HG03025 (cell line): ENCODE data around the gene PHRF1.

ENCODE experiments used
- ATAC-seq: cut with Tn5 transposase; IDR thresholded peaks from one replicate; pipeline ENCODE4 v1.9.1; 2021; ENCODE audit warnings: mild to moderate bottlenecking, moderate library complexity; ENCODE audit not compliant: unreplicated experiment, low FRiP score

PHRF1 gene

DNA sequence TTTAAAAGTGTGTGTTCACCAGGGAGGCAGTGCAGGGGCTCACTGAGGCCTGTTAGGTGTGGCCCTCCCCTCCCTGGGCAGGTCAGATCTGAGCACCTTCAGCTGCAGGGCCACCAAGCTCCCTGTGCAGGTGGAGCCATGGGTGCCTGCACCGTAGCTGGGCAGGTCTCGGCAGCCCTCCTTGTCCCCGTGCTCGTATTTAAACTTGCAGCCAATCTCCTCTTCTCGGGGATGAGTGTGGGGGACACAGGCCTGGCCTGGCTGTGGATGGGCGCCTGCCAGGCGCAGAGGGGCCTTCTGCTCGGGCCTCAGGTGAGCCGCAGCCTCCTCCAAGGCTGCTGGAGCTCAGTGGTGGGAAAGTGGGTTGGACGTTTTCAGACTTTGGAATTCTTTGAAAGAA lies 19.1 kb downstream of the PHRF1 start:
- no peak for ATAC-seq

DNA sequence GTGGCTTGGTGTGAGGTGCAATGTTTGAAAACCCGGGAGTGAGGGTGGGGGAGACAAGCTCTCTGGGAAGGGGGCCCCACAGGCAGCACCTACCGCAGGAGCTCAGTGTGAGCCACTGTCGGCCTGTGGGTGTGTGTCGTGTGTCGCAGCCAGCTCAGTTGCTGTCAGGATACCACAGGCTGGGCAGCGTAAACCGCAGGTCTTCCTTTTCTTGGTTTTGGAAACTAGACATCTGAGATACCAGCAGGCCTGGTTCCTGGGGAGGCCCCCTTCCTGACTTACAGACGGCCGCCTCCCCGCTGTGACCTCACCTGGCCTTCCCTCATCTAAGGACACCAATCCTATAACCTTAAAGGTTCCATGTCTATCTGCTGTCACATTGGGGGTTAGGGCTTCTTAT lies 20.1 kb downstream of the PHRF1 start:
- ATAC-seq, result no peak

DNA sequence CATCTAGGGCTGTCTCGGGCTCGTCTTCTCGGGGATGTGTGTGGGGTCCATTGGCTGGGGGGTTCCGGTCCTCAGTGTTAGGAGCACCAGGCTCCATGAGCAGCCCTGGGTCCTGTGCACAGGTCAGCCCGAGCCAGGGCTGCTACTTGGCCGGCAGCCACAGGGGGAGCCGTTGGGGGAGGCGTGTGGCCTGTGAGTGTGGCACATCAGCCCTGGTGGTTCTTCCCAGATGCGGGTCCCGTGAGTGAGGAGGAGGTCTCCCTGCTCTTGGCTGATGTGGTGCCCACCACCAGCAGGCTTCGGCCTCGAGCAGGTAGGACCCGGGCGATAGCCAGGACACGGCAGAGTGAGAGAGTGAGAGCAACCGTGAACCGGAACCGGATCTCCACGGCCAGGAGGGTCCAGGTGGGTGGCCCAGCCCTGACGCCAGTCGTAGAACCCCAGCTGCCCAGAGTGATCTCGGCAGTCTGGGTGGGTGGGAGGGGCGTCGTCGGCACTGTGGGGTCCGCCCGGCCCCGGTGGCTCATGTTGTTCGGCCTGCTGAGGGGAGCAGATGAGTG lies 21.0 kb downstream of the PHRF1 start:
- ATAC-seq, result no peak

DNA sequence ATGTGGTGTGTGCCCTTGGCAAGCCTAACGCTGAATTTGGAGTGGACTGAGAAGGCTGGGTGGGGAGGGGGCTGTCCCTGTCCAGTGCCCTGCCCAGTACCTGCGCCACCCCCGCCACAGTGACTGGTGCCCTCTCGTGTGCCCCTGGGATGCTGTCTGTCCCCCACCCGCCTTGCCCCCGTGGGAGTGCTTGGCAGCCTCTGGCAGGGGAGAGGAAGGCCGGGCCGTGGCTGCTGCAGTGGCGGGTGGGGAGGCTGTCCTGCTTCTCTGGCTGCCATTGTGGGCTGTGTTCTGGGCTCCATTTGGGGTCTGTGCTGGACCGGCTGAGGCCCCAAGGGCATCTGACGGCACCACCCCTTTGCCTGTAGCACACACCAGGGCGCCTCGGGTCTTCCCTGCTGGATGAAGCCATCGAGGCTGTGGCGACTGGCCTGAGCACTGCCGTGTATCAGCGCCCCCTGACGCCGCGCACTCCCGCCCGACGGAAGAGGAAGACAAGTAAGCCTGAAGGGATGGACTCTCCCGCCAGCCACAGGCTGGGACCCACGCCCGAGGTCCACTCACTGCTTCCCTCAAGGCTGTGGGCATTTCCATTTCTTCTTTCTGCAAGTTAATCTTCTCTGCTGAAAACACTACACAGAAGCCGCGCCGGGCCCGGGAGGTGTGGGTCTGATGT lies 21.9 kb downstream of the PHRF1 start:
- no peak for ATAC-seq

DNA sequence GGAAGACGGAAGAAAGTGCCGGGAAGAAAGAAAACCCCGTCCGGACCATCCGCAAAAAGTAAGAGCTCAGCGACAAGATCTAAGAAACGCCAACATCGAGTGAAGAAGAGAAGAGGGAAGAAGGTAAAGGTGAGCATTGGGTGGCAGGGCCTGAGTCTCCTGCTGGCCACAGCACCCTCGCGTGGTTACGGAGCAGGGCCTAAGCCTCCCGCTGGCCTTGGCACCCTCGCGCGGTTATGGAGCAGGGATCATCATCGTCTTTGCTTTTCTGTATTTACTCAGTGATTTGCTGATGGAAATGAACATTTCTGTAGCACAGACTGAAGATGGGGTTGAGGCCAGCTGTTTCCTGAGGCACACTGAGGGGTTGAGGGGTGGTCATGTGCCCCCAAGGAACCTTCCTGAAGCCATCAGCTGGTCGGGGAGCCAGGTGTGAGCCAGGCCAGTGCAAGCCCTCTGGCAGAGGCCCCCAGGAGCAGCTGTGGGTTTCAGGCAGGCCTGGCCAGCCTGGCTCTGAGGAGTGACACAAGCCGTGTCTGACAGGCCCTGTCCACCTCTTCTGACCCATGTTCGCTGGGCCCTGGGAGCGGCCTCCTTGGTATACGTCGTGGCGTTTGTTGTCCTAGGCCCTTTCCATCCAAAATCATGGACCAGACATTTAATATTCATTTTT lies 25.4 kb downstream of the PHRF1 start:
- ATAC-seq, result no peak

DNA sequence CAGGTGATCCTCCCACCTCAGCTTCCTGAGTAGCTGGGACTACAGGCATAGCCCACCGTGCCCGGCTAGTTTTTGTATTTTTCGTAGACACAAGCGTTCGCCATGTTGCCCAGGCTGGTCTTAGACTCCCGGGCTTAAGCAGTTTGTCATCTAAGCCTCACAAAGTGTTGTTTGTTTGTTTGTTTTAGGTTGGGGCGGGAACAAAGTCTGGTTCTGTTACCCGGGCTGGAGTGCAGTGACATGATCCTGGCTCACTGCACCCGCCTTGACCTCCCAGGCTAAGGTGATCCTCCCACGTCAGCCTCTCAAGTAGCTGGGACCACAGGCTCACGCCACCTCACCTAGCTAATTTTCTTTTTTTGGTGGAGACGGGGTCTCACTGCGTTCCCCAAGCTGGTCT lies 26.9 kb downstream of the PHRF1 start:
- no peak for ATAC-seq

DNA sequence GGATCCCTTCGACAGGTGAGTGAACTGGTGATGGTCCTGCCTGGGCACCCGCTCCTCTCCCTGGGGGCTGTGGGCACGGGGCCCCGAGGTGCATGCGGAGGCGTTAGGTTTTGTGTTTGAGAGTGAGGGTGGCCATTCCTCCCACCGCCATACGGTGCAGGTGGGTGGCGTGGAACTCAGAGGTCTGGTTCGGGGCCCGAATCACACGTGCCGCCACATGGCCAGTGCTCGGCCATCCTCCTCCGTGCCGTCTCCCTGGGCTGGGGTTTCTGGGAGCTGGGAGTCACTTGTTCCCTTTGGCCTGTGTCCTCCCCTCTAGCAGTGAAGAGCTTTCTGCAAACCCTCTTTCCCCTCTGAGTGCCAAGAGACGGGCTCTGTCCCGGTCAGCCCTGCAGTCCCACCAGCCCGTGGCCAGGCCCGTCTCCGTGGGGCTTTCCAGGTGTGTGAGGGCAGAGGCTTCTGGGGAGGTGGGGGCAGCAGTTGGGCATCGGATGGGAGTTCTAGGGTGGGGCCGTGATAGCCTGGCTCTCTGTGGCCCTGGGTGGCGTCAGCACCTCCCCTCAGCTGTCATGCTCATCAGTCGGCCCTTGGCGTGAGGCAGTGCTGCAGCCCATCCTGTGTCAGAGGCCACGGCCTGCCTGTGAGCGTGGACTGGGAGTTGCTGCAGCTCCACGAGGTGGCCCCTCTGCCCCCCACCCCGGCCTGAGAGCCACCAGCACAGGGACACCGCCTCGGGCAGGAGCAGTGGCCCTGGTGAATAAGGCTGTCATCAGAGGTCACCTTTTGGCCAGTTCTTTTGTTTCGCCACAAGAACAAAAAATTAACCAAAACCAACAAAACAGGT lies 29.2 kb downstream of the PHRF1 start:
- ATAC-seq, result no peak

DNA sequence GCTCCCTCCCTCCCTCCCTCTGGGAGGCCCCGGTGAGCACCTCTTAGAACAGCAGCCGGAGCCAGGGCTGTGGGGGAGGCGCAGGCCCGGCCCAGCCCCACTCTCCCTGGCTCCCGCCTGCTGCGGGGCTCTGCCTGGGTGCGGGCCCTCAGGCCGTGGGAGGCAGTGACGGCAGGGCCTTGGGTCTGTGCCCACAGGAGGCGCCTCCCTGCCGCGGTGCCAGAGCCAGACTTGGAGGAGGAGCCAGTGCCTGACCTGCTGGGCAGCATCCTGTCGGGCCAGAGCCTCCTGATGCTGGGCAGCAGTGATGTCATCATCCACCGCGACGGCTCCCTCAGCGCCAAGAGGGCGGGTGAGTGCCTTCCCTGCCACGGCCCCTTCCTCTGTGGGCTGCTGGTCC lies 30.0 kb downstream of the PHRF1 start:
- no peak for ATAC-seq

DNA sequence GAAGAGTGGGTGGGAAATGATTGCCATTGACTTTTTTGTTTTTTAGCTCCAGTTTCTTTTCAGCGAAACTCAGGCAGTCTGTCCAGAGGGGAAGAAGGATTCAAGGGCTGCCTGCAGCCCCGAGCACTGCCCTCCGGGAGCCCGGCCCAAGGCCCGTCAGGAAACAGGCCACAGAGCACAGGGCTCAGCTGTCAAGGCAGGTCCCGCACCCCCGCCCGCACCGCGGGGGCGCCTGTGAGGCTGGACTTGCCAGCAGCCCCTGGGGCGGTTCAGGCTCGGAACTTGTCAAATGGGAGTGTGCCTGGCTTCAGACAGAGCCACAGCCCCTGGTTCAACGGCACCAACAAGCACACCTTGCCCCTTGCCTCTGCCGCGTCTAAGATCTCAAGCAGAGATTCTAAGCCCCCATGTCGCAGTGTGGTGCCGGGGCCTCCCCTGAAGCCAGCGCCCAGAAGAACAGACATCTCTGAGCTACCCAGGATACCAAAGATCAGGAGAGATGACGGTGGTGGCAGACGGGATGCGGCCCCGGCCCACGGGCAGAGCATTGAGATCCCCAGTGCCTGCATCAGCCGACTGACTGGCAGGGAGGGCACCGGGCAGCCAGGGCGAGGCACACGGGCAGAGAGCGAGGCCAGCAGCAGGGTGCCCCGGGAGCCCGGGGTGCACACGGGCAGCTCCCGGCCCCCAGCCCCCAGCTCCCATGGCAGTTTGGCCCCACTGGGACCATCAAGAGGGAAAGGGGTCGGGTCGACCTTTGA lies 30.9 kb downstream of the PHRF1 start:
- no peak for ATAC-seq

DNA sequence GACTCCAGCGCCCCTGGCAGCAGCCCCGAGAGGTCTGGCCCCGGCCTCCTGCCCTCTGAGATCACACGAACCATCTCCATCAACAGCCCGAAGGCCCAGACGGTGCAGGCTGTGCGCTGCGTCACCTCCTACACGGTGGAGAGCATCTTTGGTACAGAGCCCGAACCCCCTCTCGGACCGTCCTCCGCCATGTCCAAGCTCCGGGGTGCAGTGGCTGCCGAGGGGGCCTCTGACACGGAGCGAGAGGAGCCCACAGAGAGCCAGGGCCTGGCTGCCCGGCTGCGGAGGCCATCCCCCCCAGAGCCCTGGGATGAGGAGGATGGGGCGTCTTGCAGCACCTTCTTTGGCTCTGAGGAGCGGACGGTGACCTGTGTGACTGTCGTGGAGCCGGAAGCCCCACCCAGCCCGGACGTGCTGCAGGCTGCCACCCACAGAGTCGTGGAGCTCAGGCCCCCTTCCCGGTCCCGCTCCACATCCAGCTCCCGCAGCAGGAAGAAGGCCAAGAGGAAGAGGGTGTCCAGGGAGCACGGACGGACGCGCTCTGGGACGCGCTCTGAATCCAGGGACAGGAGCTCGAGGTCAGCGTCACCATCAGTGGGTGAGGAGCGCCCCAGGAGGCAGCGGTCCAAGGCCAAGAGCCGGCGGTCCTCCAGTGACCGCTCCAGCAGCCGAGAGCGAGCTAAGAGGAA lies 31.8 kb downstream of the PHRF1 start:
- ATAC-seq, result no peak

DNA sequence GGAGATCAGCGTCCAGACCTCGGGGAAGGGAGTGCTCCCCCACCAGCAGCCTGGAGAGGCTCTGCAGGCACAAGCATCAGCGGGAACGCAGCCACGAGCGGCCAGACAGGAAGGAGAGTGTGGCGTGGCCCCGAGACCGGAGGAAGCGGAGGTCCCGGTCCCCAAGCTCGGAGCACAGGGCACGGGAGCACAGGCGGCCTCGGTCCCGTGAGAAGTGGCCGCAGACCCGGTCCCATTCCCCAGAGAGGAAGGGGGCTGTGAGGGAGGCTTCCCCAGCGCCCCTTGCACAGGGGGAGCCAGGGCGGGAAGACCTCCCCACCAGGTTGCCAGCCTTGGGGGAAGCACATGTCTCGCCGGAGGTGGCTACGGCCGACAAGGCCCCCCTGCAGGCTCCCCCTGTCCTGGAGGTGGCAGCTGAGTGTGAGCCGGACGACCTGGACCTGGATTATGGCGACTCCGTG lies 32.6 kb downstream of the PHRF1 start:
- no peak for ATAC-seq

DNA sequence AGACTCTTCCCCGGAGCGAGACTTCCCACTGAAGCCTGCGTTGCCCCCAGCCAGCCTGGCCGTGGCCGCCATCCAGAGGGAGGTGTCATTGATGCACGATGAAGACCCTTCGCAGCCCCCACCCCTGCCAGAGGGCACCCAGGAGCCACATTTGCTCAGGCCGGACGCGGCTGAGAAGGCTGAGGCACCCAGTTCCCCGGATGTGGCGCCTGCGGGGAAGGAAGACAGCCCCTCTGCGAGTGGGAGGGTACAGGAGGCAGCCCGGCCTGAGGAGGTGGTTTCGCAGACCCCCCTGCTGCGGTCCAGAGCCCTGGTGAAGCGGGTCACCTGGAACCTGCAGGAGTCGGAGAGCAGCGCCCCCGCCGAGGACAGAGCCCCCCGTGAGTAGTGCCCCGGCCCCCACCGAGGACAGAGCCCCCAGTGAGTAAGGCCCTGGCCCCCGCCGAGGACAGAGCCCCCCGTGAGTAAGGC lies 33.1 kb downstream of the PHRF1 start:
- ATAC-seq, result no peak

DNA sequence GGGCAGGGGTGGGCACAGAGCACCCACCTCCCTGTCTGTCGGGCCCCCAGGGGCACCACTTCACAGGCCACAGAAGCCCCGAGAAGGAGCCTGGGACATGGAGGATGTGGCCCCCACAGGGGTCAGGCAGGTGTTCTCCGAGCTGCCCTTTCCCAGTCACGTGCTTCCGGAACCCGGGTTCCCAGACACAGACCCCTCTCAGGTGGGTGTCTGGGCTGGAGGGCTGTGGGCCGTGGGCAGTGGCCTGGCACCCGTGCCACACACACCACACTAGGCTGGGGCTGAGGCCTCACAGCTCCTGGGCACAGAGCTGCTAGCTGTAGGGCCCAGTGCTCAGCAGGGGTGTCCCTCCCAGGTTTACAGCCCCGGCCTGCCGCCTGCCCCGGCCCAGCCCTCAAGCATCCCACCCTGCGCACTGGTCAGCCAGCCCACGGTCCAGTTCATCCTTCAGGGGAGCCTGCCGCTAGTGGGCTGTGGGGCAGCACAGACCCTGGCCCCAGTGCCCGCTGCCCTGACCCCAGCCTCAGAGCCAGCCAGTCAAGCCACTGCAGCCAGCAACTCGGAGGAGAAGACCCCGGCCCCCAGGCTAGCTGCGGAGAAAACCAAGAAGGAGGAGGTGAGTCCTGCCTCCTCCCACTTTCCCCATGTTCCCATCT lies 34.0 kb downstream of the PHRF1 start:
- ATAC-seq, result no peak

DNA sequence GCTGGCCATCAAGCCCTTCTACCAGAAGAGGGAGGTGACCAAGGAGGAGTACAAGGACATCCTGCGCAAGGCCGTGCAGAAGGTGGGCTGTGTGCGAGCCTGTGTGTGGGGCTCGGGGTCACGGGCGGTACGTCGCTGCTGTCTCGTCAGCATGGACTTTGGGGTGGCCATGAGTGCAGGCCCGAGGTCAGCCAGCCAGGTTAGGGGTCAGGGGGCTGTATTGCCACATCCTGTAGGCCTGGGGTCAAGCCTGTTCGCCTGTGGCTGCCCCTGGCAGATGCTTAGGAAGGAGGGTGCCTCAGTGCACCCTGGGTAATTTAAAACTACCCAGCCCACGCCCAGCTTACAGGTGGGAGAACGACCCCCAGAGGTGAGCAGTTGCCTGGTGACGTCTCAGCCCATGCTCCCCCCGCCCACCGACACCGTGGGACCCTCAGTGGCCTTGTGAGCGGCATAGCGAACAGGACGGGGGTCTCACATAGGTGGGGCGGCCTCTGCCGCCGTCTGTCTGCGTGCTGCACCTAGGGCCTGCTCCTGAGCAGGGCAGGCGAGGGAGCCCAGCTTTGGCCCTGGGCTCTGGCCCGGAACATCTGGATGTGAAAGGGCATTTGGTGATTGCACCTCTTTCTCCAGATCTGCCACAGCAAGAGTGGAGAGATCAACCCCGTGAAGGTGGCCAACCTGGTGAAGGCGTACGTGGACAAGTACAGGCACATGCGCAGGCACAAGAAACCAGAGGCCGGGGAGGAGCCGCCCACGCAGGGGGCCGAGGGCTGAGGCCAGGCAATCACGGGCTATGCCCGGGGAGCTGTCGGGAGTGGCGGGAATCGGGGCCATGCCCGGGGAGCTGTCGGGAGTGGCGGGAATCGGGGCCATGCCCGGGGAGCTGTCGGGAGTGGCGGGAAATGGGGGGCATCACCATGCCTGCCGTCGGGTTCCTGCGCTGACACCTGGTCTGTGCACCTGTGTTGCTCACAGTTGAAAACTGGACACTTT lies 35.0 kb downstream of the PHRF1 start:
- no peak for ATAC-seq

DNA sequence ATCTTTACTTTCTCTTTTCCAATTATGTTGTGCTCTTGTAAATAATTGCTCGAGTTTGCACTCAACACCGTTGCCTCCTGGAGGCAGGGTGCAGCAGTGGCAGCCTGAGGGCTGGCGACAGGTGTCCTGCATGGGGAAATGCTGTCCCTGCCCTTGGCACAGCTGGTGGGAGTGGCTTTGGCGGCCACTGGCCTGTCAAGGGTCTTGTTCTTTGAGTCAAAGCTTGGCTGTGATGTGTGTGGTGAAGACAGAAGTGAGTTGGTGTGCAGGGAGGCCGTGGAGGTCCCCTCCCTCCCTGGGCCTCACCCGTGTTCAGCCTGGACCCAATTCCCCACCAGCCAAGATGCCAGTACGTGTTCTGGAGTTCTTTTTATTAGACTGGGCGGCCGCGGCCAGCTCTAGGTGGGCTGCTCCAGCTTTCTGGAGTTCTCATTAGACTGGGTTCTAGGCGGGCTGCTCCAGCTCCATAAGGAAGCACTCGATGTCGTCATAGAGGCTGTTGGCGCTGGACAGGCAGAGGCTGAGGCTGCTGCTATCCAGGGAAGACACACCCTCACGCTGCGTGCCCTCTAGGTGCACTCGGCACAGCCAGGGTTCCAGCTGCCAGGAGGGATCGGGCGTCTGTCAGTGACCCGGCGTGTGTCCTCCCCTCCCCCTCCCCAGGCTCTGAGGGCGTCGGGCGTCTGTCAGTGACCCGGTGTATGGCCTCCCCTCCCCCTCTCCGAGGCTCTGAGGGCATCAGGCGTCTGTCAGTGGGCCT lies 36.1 kb downstream of the PHRF1 start:
- ATAC-seq, result no peak

DNA sequence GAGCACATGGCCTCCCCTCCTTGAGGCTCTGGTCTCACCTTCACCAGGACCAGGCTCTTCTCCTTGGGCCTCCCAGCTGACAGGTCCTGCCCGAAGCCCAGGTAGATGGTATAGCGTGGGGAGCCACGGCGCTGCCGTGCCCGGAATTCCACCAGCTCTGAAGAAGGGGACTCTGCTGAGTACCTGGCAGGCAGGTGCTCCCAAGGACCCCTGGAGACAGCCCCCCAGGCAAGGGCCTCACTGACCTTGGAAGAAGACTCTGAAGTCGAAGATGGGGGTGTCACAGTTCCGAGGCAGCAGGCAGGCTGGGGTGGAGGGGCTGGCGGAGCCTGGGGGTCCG lies 36.7 kb downstream of the PHRF1 start:
- ATAC-seq, result no peak

DNA sequence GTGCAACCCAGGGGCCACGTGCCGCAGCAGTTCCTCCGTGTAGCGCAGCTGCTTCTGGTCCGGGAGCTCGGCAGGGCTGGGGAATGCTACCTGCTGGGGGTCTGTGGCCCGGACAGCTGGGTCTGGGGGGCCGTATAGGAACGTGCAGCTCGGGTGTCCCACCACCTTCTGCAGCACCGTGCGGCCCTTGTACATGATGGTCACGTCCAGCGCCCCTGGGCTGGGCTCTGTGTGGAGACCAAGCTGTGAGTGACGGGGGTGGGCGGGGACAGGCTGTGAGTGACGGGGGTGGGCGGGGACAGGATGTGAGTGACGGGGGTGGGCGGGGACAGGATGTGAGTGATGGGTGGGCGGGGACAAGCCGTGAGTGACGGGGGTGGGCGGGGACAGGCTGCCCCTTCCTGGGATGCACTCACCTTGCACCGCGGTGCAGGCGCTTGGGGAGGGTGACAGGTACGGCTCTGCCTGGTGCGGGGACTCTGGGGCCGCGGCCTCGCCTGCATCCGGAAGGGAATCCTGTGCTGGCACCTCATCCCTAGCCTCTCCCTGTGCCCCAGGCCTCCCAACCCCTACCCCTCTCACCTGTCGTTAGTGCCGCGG lies 37.2 kb downstream of the PHRF1 start:
- ATAC-seq, result no peak
